K562 (cell line): ENCODE data around the gene GPR142. TPM values are rescaled to one million over a fixed set of nuclear protein-coding genes. Genes with fewer than 3 reads are reported as not detected.
A peak's percentile ranks its signal among the peaks of the same experiment; 100 is the strongest.

Source experiments
- ATAC-seq: fragments of 200-7000 bp; cut with Tn5 transposase; 3 replicates; pipeline ENCODE4 v1.9.1; 2020; ENCODE audit warnings: moderate library complexity
- BruUV-seq: library from RNA; stranded (reverse); fragments of 400-500 nt; replicated peaks from 2 replicates; lab custom pipeline; 2021; lab: Mats Ljungman, UMichigan
- CTCF ChIA-PET: fragments of 300-600 bp; formaldehyde crosslinking; extraction: SDS; loops from one replicate; lab custom pipeline; 2021; ENCODE audit warnings: low intra/inter-chr PET ratio; lab: Yijun Ruan, JAX
- POLR2A ChIA-PET: fragments of 300-600, 350-650 bp; sonication (Branson Sonifier 250); formaldehyde crosslinking; extraction: SDS; loops from one replicate; lab custom pipeline; 2021; ENCODE audit warnings: antibody characterized with exemption, inconsistent platforms; lab: Yijun Ruan, JAX
- DNase-seq, 4 experiments: peaks; one replicate each; pipeline versions ENCODE4 v3.0.0 to v3.0.0-alpha.2; 2011 to 2018; ENCODE audit warnings: low spot score in 3 of 4, mixed read lengths in 3 of 4; ENCODE audit errors: extremely low read depth in 1 of 4
- FAIRE-seq: peaks from 2 replicates; lab custom pipeline; 2011; peaks lifted over from hg19 to GRCh38; lab: Jason Lieb, UNC
- H2AFZ ChIP-seq: 2 replicates; pipeline ENCODE4 v1.6.0; 2011; ENCODE audit warnings: low read depth, low read length, control low read depth, inconsistent platforms
- H3K27ac ChIP-seq: fragments of 200-600 bp; 3 replicates; pipeline ENCODE4 v1.8.0; 2011; ENCODE audit warnings: low read depth, mild to moderate bottlenecking, control low read depth, inconsistent platforms, low read length, moderate library complexity, mixed read lengths; ENCODE audit errors: extremely low read depth
- H3K27me3 ChIP-seq, 2 experiments: fragments of 300-600 bp in 1 of 2; 2 replicates in 1 of 2; 3 replicates in 1 of 2; pipeline versions ENCODE4 v1.6.0 to v1.8.0; 2011; ENCODE audit warnings: inconsistent platforms in 2 of 2, low read length in 2 of 2, mild to moderate bottlenecking in 1 of 2, mixed read lengths in 1 of 2, moderate library complexity in 1 of 2; ENCODE audit not compliant: control insufficient read depth in 2 of 2, insufficient read depth in 2 of 2
- H3K36me3 ChIP-seq: fragments of 300-600 bp; 3 replicates; pipeline ENCODE4 v1.8.0; 2011; ENCODE audit warnings: mild to moderate bottlenecking, low read length, inconsistent platforms; ENCODE audit not compliant: control insufficient read depth, insufficient read depth
- H3K4me1 ChIP-seq, 2 experiments: fragments of 200-600 bp in 1 of 2; replicated peaks in 1 of 2; 2 replicates in 1 of 2; 3 replicates in 1 of 2; pipeline versions ENCODE4 v1.5.1 to v1.8.0; 2011; ENCODE audit warnings: inconsistent platforms in 2 of 2, low read length in 2 of 2, mild to moderate bottlenecking in 1 of 2, mixed read lengths in 1 of 2, moderate library complexity in 1 of 2; ENCODE audit not compliant: control insufficient read depth in 2 of 2, insufficient read depth in 2 of 2
- H3K4me2 ChIP-seq: 2 replicates; pipeline ENCODE4 v1.6.1; 2011; ENCODE audit warnings: low read length, control low read depth, inconsistent platforms, mixed read lengths; ENCODE audit not compliant: insufficient read depth
- H3K4me3 ChIP-seq: fragments of 200-600 bp; sonication (generic), shearing (Covaris generic); 2 replicates; pipeline ENCODE4 v1.5.1; 2016; ENCODE audit warnings: control low read depth, inconsistent platforms
- H3K79me2 ChIP-seq: fragments of 200-600 bp; 3 replicates; pipeline ENCODE4 v1.8.0; 2011; ENCODE audit warnings: low read length, inconsistent platforms; ENCODE audit not compliant: control insufficient read depth, insufficient read depth
- H3K9ac ChIP-seq, 2 experiments: 2 replicates each; pipeline versions ENCODE4 v1.6.0 to v1.6.1; 2011; ENCODE audit warnings: low read depth in 2 of 2, low read length in 2 of 2, control low read depth in 1 of 2, inconsistent platforms in 1 of 2, mild to moderate bottlenecking in 1 of 2, mixed read lengths in 1 of 2; ENCODE audit not compliant: insufficient read depth in 1 of 2
- H3K9me1 ChIP-seq: one replicate; pipeline ENCODE4 v1.6.0; 2011; ENCODE audit warnings: inconsistent platforms, mild to moderate bottlenecking, low read length, moderate library complexity; ENCODE audit not compliant: control insufficient read depth, insufficient read depth
- H3K9me3 ChIP-seq: replicated peaks from 2 replicates; pipeline ENCODE4 v1.5.1; 2011; ENCODE audit warnings: low read depth, low read length, inconsistent platforms; ENCODE audit not compliant: control insufficient read depth, insufficient read depth
- H4K20me1 ChIP-seq: replicated peaks from 2 replicates; pipeline ENCODE4 v1.6.1; 2011; ENCODE audit warnings: low read length, inconsistent platforms, mixed read lengths; ENCODE audit not compliant: control insufficient read depth, insufficient read depth
- CBFB ChIP-seq: sonication (generic); formaldehyde crosslinking; IDR thresholded peaks from 2 replicates; pipeline ENCODE4 v1.4.0; 2020; ENCODE audit warnings: mild to moderate bottlenecking, missing genetic modification reagents
- HEY1 ChIP-seq: fragments of 250-450 bp; sonication (Bioruptor Pico); IDR thresholded peaks from 2 replicates; pipeline ENCODE4 v1.5.0; 2020; ENCODE audit warnings: mild to moderate bottlenecking, moderate library complexity, borderline replicate concordance
- POLR2AphosphoS2 ChIP-seq: IDR thresholded peaks from 2 replicates; pipeline ENCODE4 v1.6.1; 2012; ENCODE audit warnings: low read length, improper control_type of control experiment
- SMARCA4 ChIP-seq: fragments of 450-650 bp; IDR thresholded peaks from 2 replicates; pipeline ENCODE4 v1.6.1; 2016
- SRSF1 ChIP-seq: fragments of 200-400 bp; formaldehyde crosslinking; IDR thresholded peaks from 2 replicates; pipeline ENCODE4 v1.6.1; 2017; ENCODE audit warnings: mild to moderate bottlenecking, low read depth, low read length, moderate library complexity
- TBP ChIP-seq: optimal IDR thresholded peaks from 2 replicates; pipeline ENCODE3; 2011; ENCODE audit warnings: low read depth, low read length, improper control_type of control experiment
- XRCC4 ChIP-seq: IDR thresholded peaks from one replicate; pipeline ENCODE4 v1.6.1; 2011; ENCODE audit not compliant: insufficient read depth, insufficient read length; ENCODE audit errors: extremely low read depth
- ZNF12 ChIP-seq: sonication (generic); formaldehyde crosslinking; IDR thresholded peaks from 2 replicates; pipeline ENCODE4 v1.4.0; 2020; ENCODE audit warnings: mild to moderate bottlenecking, missing genetic modification reagents
- ZNF165 ChIP-seq: fragments of 250-450 bp; sonication (Bioruptor Pico); IDR thresholded peaks from 2 replicates; pipeline ENCODE4 v1.4.0; 2020; ENCODE audit warnings: borderline replicate concordance
- ZNF384 ChIP-seq: IDR thresholded peaks from 2 replicates; pipeline ENCODE4 v1.6.1; 2012; ENCODE audit warnings: low read depth, low read length, improper control_type of control experiment
- ZNF408 ChIP-seq: fragments of 250-450 bp; sonication (Bioruptor Pico); IDR thresholded peaks from 2 replicates; pipeline ENCODE4 v1.4.0; 2020; ENCODE audit warnings: low read depth, mild to moderate bottlenecking, moderate library complexity
- WGBS: fragments of 100-300 bp; shearing (Covaris generic); methylation state at CpG from one replicate; pipeline ENCODE4 v1.1.6; 2016; ENCODE audit warnings: low coverage, mixed read lengths; ENCODE audit not compliant: insufficient coverage; ENCODE audit errors: missing lambda C conversion rate; 5-methylcytosine and 5-hydroxymethylcytosine counted together
- in situ Hi-C: fragments of 300-500 bp; cut with MboI; formaldehyde crosslinking; loops from 4 replicates; pipeline ENCODE4 v1.15.0; 2018; ENCODE audit warnings: inconsistent platforms, mixed read lengths
- intact Hi-C: fragments of 100-400 bp; cut with micrococcal nuclease; formaldehyde crosslinking; loops from 2 replicates; pipeline ENCODE4 v1.14.2; 2022
- polyA plus RNA-seq, 8 experiments: library from polyadenylated mRNA; depleted of rRNA in 4 of 8; stranded (reverse) in 5 of 8; unstranded in 3 of 8; fragments of >200 nt; fragmentation: Nextera tagmentation in 2 of 8; fragmentation: Illumina TruSeq in 1 of 8; extraction: Ambion mirVana in 2 of 8; extraction: Trizol in 1 of 8; gene quantifications; 2 replicates each; pipeline versions ENCODE4 v1.2.1 to v1.2.3, GENCODE V29; 2011 to 2014; ENCODE audit warnings: inconsistent platforms in 1 of 8, missing spikeins in 1 of 8
- total RNA-seq, 7 experiments: library from RNA; depleted of rRNA in 6 of 7; stranded (reverse); fragments of >200 nt in 6 of 7; fragmentation: Illumina TruSeq in 2 of 7; extraction: Trizol in 2 of 7; gene quantifications; 2 replicates each; pipeline versions ENCODE4 v1.2.1 to v1.2.3, GENCODE V29; 2011 to 2021; ENCODE audit warnings: low replicate concordance in 1 of 7

GPR142 gene
- total and polyA plus RNA-seq, 9 of the 15 experiments (the other 6 are each of a cell fraction or from before 2014, with no cell fraction given): not detected

DNA sequence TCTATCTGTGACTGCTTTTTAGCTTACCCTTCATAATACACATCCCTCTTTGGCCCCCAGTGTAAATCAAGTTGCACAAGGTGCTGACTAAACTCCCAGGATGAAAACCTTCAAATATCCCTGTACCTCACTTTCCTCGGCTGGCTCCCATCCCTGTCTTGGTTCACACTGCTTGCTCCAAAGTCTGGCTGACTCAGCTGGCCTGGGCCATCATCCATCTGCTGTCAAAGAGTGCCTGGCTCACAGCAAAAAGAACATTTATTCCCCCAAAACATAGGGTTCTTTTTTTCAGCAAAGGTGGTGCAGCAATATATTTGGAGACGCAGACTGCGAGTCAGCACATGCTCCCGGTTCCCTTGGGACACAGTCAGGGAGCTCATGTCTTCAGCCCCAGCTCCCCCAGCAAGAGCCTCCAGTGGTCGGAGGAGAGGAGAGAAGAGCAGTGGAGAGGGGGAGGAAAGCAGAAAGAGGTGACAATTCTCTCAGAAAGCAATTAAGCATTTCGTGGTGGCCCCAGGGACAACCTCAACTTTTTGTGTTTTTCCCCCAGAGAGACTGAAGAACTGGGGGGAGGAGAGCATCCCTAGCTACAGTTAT, 26.1 kb downstream of the GPR142 start:
- in situ Hi-C loops: no loop called here
- Histone ChIP-seq H3K9me3 (no peaks in the 10 kb centered on the region; the same call in 1 of the 2 replicates), H3K36me3 (no peaks in the 10 kb centered on the region), H3K9ac (no peak overlapping the region), H3K4me1 (peaks cover 0 to 11% of the 10 kb centered on the region in 2 experiments; a peak in 3 of 5 replicates), H3K27ac (no peak overlapping the region), H2AFZ (peak overlapping the region; percentile 45; the same call in 1 of the 2 replicates), H3K9me1 (no peaks in the 10 kb centered on the region)
- peak; percentile 6 for FAIRE-seq
- POLR2A ChIA-PET: interaction anchor here (0.7 kb wide), 1 partner anchor 25 kb away, joined by 3 read pairs; no protein-coding TSS in a partner anchor
- 9% methylated on average over 6 of the region's 6 CpGs for WGBS
- BruUV-seq: no TSS peak
- CTCF ChIA-PET: interaction anchor here (0.6 to 1.5 kb wide), 2 partner anchors 14 to 37 kb away, joined by 3 read pairs; no protein-coding TSS in a partner anchor
- TF ChIP-seq HEY1 (CRISPR knock-in tag) (no peak), SMARCA4 (no peak), SRSF1 (no peak)
- TF ChIP-seq, all 486 proteins: peak for 0
- H4K20me1 ChIP-seq: no peaks in the 10 kb centered on the region
- H3K79me2 ChIP-seq: no peaks in the 10 kb centered on the region
- 0 out of 2 replicates have a peak overlapping the region, but pooled peaks have one; percentile 11 for H3K4me2 ChIP-seq
- H3K27me3 ChIP-seq: peaks cover 10 to 11% of the 10 kb centered on the region in 2 experiments
- H3K4me3 ChIP-seq: no peak overlapping the region
- intact Hi-C loops: no loop called here
- DNase-seq (no peak), ATAC-seq (no peak)

GRCh38 chr17:74394275-74394950, 27.1 kb downstream of the GPR142 start:
- ChIA-PET POLR2A (interaction anchor here (0.6 to 1.0 kb wide), 3 partner anchors 15 to 33 kb away, joined by 3 to 4 read pairs (median 3); no protein-coding TSS in a partner anchor), CTCF (no interaction called here)
- intact Hi-C loops (no loop called here), in situ Hi-C loops (no loop called here)
- no peak overlapping the region for H3K4me2 ChIP-seq
- no TSS peak for BruUV-seq
- H3K27ac ChIP-seq: no peak overlapping the region
- FAIRE-seq: no peak
- ATAC-seq: no peak
- no peak overlapping the region for H3K9ac ChIP-seq
- no peak overlapping the region for H3K4me3 ChIP-seq
- no peak for DNase-seq
- H3K4me1 ChIP-seq: peaks cover 0 to 11% of the 10 kb centered on the region in 2 experiments; a peak in 3 of 5 replicates
- 29% methylated on average over 12 of the region's 12 CpGs for WGBS
- no peaks in the 10 kb centered on the region for H3K79me2 ChIP-seq
- H3K36me3 ChIP-seq: no peaks in the 10 kb centered on the region
- no peaks in the 10 kb centered on the region; the same call in 1 of the 2 replicates for H3K9me3 ChIP-seq
- no peaks in the 10 kb centered on the region for H3K9me1 ChIP-seq
- TF ChIP-seq CBFB (CRISPR knock-in tag): no peak
- no peak for TF ChIP-seq POLR2AphosphoS2
- TF ChIP-seq ZNF12 (CRISPR knock-in tag): no peak
- TF ChIP-seq XRCC4: no peak
- TF ChIP-seq ZNF384: no peak
- TF ChIP-seq ZNF165 (CRISPR knock-in tag): no peak
- TF ChIP-seq ZNF408: no peak
- no peak for TF ChIP-seq TBP
- H2AFZ ChIP-seq: no peak overlapping the region
- no peaks in the 10 kb centered on the region for H4K20me1 ChIP-seq
- peaks cover under 1 to 2% of the 10 kb centered on the region in 2 experiments; a peak in 4 of 5 replicates for H3K27me3 ChIP-seq
